ENCODE data around the gene QTRT2.

Gene QTRT2

GRCh38 chr3:114034211-114034610 is 22.3 kb upstream of the QTRT2 start:
- no peak overlapping the region for H3K27ac ChIP-seq (ENCODE audit: poor library complexity, severe bottlenecking)
- H3K4me1 ChIP-seq (ENCODE audit: insufficient read depth, poor library complexity, severe bottlenecking): no peaks in the 10 kb centered on the region
- no peak for TF ChIP-seq CTCF (IDR thresholded peaks at IDR 0.05; ENCODE audit: poor library complexity, severe bottlenecking)
- no peaks in the 10 kb centered on the region for H3K27me3 ChIP-seq (ENCODE audit: insufficient read depth, poor library complexity, severe bottlenecking)
- H3K9me3 ChIP-seq (ENCODE audit: severe bottlenecking): no peaks in the 10 kb centered on the region
- ATAC-seq (ENCODE audit: low read depth) (no peak), DNase-seq (ENCODE audit: low spot score) (no peak)
- H3K4me3 ChIP-seq (ENCODE audit: severe bottlenecking): no peak overlapping the region
- peaks cover 4% of the 10 kb centered on the region; the same call in 1 of the 2 replicates for H3K36me3 ChIP-seq (ENCODE audit: low read depth)

GRCh38 chr3:114034787-114035545 is 21.6 kb upstream of the QTRT2 start:
- Histone ChIP-seq H3K36me3 (ENCODE audit: low read depth) (peaks cover 4% of the 10 kb centered on the region; the same call in 1 of the 2 replicates), H3K4me3 (ENCODE audit: severe bottlenecking) (no peak overlapping the region), H3K27ac (ENCODE audit: poor library complexity, severe bottlenecking) (no peak overlapping the region), H3K9me3 (ENCODE audit: severe bottlenecking) (no peaks in the 10 kb centered on the region), H3K4me1 (ENCODE audit: insufficient read depth, poor library complexity, severe bottlenecking) (no peaks in the 10 kb centered on the region), H3K27me3 (ENCODE audit: insufficient read depth, poor library complexity, severe bottlenecking) (no peaks in the 10 kb centered on the region)
- no peak for TF ChIP-seq CTCF (IDR thresholded peaks at IDR 0.05; ENCODE audit: poor library complexity, severe bottlenecking)
- ATAC-seq (ENCODE audit: low read depth) (no peak), DNase-seq (ENCODE audit: low spot score) (no peak)

- H3K27me3 ChIP-seq (ENCODE audit: insufficient read depth, poor library complexity, severe bottlenecking): no peaks in the 10 kb centered on the region
- ATAC-seq (ENCODE audit: low read depth) (no peak), DNase-seq (ENCODE audit: low spot score) (no peak)
- H3K27ac ChIP-seq (ENCODE audit: poor library complexity, severe bottlenecking): no peak overlapping the region
- H3K4me3 ChIP-seq (ENCODE audit: severe bottlenecking): no peak overlapping the region
- H3K4me1 ChIP-seq (ENCODE audit: insufficient read depth, poor library complexity, severe bottlenecking): no peaks in the 10 kb centered on the region
- H3K9me3 ChIP-seq (ENCODE audit: severe bottlenecking): no peaks in the 10 kb centered on the region
- peaks cover 4% of the 10 kb centered on the region; the same call in 1 of the 2 replicates for H3K36me3 ChIP-seq (ENCODE audit: low read depth)
- TF ChIP-seq CTCF (IDR thresholded peaks at IDR 0.05; ENCODE audit: poor library complexity, severe bottlenecking): no peak
Observed at GRCh38 chr3:114035896-114036295, 20.6 kb upstream of the QTRT2 start.

GRCh38 chr3:114043205-114043604 is 13.3 kb upstream of the QTRT2 start:
- DNase-seq (ENCODE audit: low spot score) (no peak), ATAC-seq (ENCODE audit: low read depth) (no peak)
- Histone ChIP-seq H3K4me1 (ENCODE audit: insufficient read depth, poor library complexity, severe bottlenecking) (no peaks in the 10 kb centered on the region), H3K36me3 (ENCODE audit: low read depth) (peaks cover 1% of the 10 kb centered on the region; the same call in 1 of the 2 replicates), H3K4me3 (ENCODE audit: severe bottlenecking) (no peak overlapping the region), H3K27ac (ENCODE audit: poor library complexity, severe bottlenecking) (no peak overlapping the region), H3K9me3 (ENCODE audit: severe bottlenecking) (no peaks in the 10 kb centered on the region), H3K27me3 (ENCODE audit: insufficient read depth, poor library complexity, severe bottlenecking) (no peaks in the 10 kb centered on the region)
- no peak for TF ChIP-seq CTCF (IDR thresholded peaks at IDR 0.05; ENCODE audit: poor library complexity, severe bottlenecking)

- no peak overlapping the region for H3K27ac ChIP-seq (ENCODE audit: poor library complexity, severe bottlenecking)
- ATAC-seq (ENCODE audit: low read depth): no peak
- no peak overlapping the region for H3K4me3 ChIP-seq (ENCODE audit: severe bottlenecking)
- no peaks in the 10 kb centered on the region for H3K27me3 ChIP-seq (ENCODE audit: insufficient read depth, poor library complexity, severe bottlenecking)
- no peaks in the 10 kb centered on the region for H3K9me3 ChIP-seq (ENCODE audit: severe bottlenecking)
- peaks cover 5% of the 10 kb centered on the region for H3K4me1 ChIP-seq (ENCODE audit: insufficient read depth, poor library complexity, severe bottlenecking)
- TF ChIP-seq CTCF (IDR thresholded peaks at IDR 0.05; ENCODE audit: poor library complexity, severe bottlenecking): no peak
- H3K36me3 ChIP-seq (ENCODE audit: low read depth): no peaks in the 10 kb centered on the region
- DNase-seq (ENCODE audit: low spot score): no peak
Observed at GRCh38 chr3:114052216-114052615, 4.3 kb upstream of the QTRT2 start.
